ENCODE results near the gene SLC39A10.

The SLC39A10 gene

GRCh38 chr2:195697681-195698220 lies 40.7 kb downstream of the SLC39A10 start:
- Mint-ChIP-seq H3K4me3 (no peak overlapping the region), H3K36me3 (peaks cover 53 to 83% of the 10 kb centered on the region in 2 donors), H3K4me1 (peaks cover 23 to 31% of the 10 kb centered on the region in 2 donors), H3K9me3 (peaks cover 24 to 32% of the 10 kb centered on the region in 2 donors), H3K27ac (no peak overlapping the region), H3K27me3 (no peaks in the 10 kb centered on the region)
- DNase-seq (no peak), ATAC-seq (replicated peaks) (no peak)

- H3K36me3 Mint-ChIP-seq, result peaks cover 30 to 56% of the 10 kb centered on the region in 2 donors
- H3K27me3 Mint-ChIP-seq, result no peaks in the 10 kb centered on the region
- peaks cover 12 to 18% of the 10 kb centered on the region in 2 donors for H3K9me3 Mint-ChIP-seq
- ATAC-seq (replicated peaks), result no peak
- H3K4me3 Mint-ChIP-seq, result no peak overlapping the region
- no peak for DNase-seq
- H3K4me1 Mint-ChIP-seq, result peaks cover 9 to 13% of the 10 kb centered on the region in 2 donors
- no peak overlapping the region for H3K27ac Mint-ChIP-seq
These were observed 43.5 kb downstream of the SLC39A10 start for GRCh38 chr2:195700480-195700879.

GRCh38 chr2:195706161-195706900 lies 49.3 kb downstream of the SLC39A10 start:
- H3K27me3 Mint-ChIP-seq, result no peaks in the 10 kb centered on the region
- H3K4me1 Mint-ChIP-seq, result peaks cover 0 to 8% of the 10 kb centered on the region in 2 donors
- DNase-seq, result no peak
- H3K4me3 Mint-ChIP-seq, result no peak overlapping the region
- H3K27ac Mint-ChIP-seq, result no peak overlapping the region
- peaks cover 9 to 25% of the 10 kb centered on the region in 2 donors for H3K36me3 Mint-ChIP-seq
- peaks cover under 1% of the 10 kb centered on the region in 2 donors for H3K9me3 Mint-ChIP-seq
- no peak for ATAC-seq (replicated peaks)

GRCh38 chr2:195709901-195710806 lies 53.1 kb downstream of the SLC39A10 start:
- H3K9me3 Mint-ChIP-seq, result no peaks in the 10 kb centered on the region
- DNase-seq, result no peak
- H3K27ac Mint-ChIP-seq, result no peak overlapping the region
- H3K4me1 Mint-ChIP-seq, result peaks cover 11% of the 10 kb centered on the region in 2 donors
- H3K36me3 Mint-ChIP-seq, result peaks cover 16 to 28% of the 10 kb centered on the region in 2 donors
- ATAC-seq (replicated peaks), result no peak
- H3K4me3 Mint-ChIP-seq, result no peak overlapping the region
- no peaks in the 10 kb centered on the region for H3K27me3 Mint-ChIP-seq

GRCh38 chr2:195711478-195711877 lies 54.5 kb downstream of the SLC39A10 start:
- H3K36me3 Mint-ChIP-seq, result peaks cover 17 to 32% of the 10 kb centered on the region in 2 donors
- H3K9me3 Mint-ChIP-seq, result no peaks in the 10 kb centered on the region
- DNase-seq (no peak), ATAC-seq (replicated peaks) (no peak)
- no peak overlapping the region for H3K27ac Mint-ChIP-seq
- H3K4me3 Mint-ChIP-seq, result no peak overlapping the region
- H3K4me1 Mint-ChIP-seq, result peaks cover 11% of the 10 kb centered on the region in 2 donors
- H3K27me3 Mint-ChIP-seq, result no peaks in the 10 kb centered on the region

- Mint-ChIP-seq H3K4me1 (peaks cover 9 to 16% of the 10 kb centered on the region in 2 donors), H3K27me3 (no peaks in the 10 kb centered on the region), H3K27ac (no peak overlapping the region), H3K9me3 (peaks cover 0 to 2% of the 10 kb centered on the region in 2 donors), H3K36me3 (peaks cover 31 to 39% of the 10 kb centered on the region in 2 donors), H3K4me3 (no peak overlapping the region)
- no peak for DNase-seq
- no peak for ATAC-seq (replicated peaks)
These were observed 59.4 kb downstream of the SLC39A10 start for GRCh38 chr2:195716466-195716865.

GRCh38 chr2:195721042-195721441 lies 64.0 kb downstream of the SLC39A10 start:
- H3K27me3 Mint-ChIP-seq, result no peaks in the 10 kb centered on the region

GRCh38 chr2:195722075-195722474 lies 65.0 kb downstream of the SLC39A10 start:
- Mint-ChIP-seq H3K27ac (no peak overlapping the region), H3K9me3 (peaks cover 0 to 2% of the 10 kb centered on the region in 2 donors), H3K36me3 (peaks cover 26 to 34% of the 10 kb centered on the region in 2 donors), H3K4me3 (no peak overlapping the region), H3K4me1 (peaks cover 1 to 6% of the 10 kb centered on the region in 2 donors), H3K27me3 (no peaks in the 10 kb centered on the region)
- no peak for ATAC-seq (replicated peaks)
- no peak for DNase-seq

More at GRCh38 chr2:195721042-195721441, 64.0 kb downstream of the SLC39A10 start:
- H3K27ac Mint-ChIP-seq, result no peak overlapping the region
- no peak overlapping the region for H3K4me3 Mint-ChIP-seq
- peaks cover 32 to 43% of the 10 kb centered on the region in 2 donors for H3K36me3 Mint-ChIP-seq
- no peak for ATAC-seq (replicated peaks)
- H3K4me1 Mint-ChIP-seq, result peaks cover 1 to 6% of the 10 kb centered on the region in 2 donors
- peaks cover 0 to 2% of the 10 kb centered on the region in 2 donors for H3K9me3 Mint-ChIP-seq
- DNase-seq, result no peak

GRCh38 chr2:195727106-195727505 lies 70.1 kb downstream of the SLC39A10 start:
- no peaks in the 10 kb centered on the region for H3K9me3 Mint-ChIP-seq
- ATAC-seq (replicated peaks), result no peak
- H3K27ac Mint-ChIP-seq, result no peak overlapping the region
- H3K4me3 Mint-ChIP-seq, result no peak overlapping the region
- no peak for DNase-seq
- H3K27me3 Mint-ChIP-seq, result no peaks in the 10 kb centered on the region
- H3K36me3 Mint-ChIP-seq, result peaks cover 33 to 47% of the 10 kb centered on the region in 2 donors
- H3K4me1 Mint-ChIP-seq, result no peaks in the 10 kb centered on the region

- DNase-seq (no peak), ATAC-seq (replicated peaks) (no peak)
- Mint-ChIP-seq H3K27me3 (no peaks in the 10 kb centered on the region), H3K9me3 (no peaks in the 10 kb centered on the region), H3K27ac (no peak overlapping the region), H3K36me3 (peaks cover 35 to 50% of the 10 kb centered on the region in 2 donors), H3K4me1 (no peaks in the 10 kb centered on the region), H3K4me3 (no peak overlapping the region)
These were observed 73.9 kb downstream of the SLC39A10 start for GRCh38 chr2:195730912-195731311.

- no peaks in the 10 kb centered on the region for H3K27me3 Mint-ChIP-seq
- H3K36me3 Mint-ChIP-seq, result peaks cover 36 to 55% of the 10 kb centered on the region in 2 donors
- H3K4me1 Mint-ChIP-seq, result no peaks in the 10 kb centered on the region
- ATAC-seq (replicated peaks) (no peak), DNase-seq (no peak)
- H3K4me3 Mint-ChIP-seq, result no peak overlapping the region
- H3K27ac Mint-ChIP-seq, result no peak overlapping the region
- no peaks in the 10 kb centered on the region for H3K9me3 Mint-ChIP-seq
These were observed 75.5 kb downstream of the SLC39A10 start for GRCh38 chr2:195732574-195732973.

- ATAC-seq (replicated peaks), result no peak
- Mint-ChIP-seq H3K27me3 (no peaks in the 10 kb centered on the region), H3K4me1 (no peaks in the 10 kb centered on the region), H3K9me3 (no peaks in the 10 kb centered on the region), H3K27ac (no peak overlapping the region), H3K4me3 (no peak overlapping the region), H3K36me3 (peaks cover 36 to 52% of the 10 kb centered on the region in 2 donors)
- no peak for DNase-seq
These were observed 76.8 kb downstream of the SLC39A10 start for GRCh38 chr2:195733831-195734230.

- DNase-seq (no peak), ATAC-seq (replicated peaks) (no peak)
- Mint-ChIP-seq H3K4me1 (no peaks in the 10 kb centered on the region), H3K9me3 (no peaks in the 10 kb centered on the region), H3K27ac (no peak overlapping the region), H3K36me3 (peaks cover 33 to 49% of the 10 kb centered on the region in 2 donors), H3K4me3 (no peak overlapping the region), H3K27me3 (no peaks in the 10 kb centered on the region)
These were observed 77.4 kb downstream of the SLC39A10 start for GRCh38 chr2:195734395-195734794.

GRCh38 chr2:195734931-195735330 lies 77.9 kb downstream of the SLC39A10 start:
- Mint-ChIP-seq H3K4me3 (no peak overlapping the region), H3K27ac (no peak overlapping the region), H3K4me1 (no peaks in the 10 kb centered on the region), H3K27me3 (no peaks in the 10 kb centered on the region), H3K9me3 (no peaks in the 10 kb centered on the region), H3K36me3 (peaks cover 32 to 48% of the 10 kb centered on the region in 2 donors)
- DNase-seq (no peak), ATAC-seq (replicated peaks) (no peak)

All from stimulated activated naive B cell treated with anti-CD40 and anti-IgM and Interleukin-4, amounts not matched to agents 10 μg/mL and 1 μg/mL and 100 μg/mL, for 72 hours (primary cell).